Measurements from ENCODE around the gene ATRN.

Gene ATRN

GRCh38 chr20:3677733-3678132 lies 206.9 kb downstream of the ATRN start:
- no peak for TF ChIP-seq CTCF (IDR thresholded peaks at IDR 0.05; ENCODE audit: borderline replicate concordance, insufficient read depth, low read depth, low read length)
- H3K4me3 ChIP-seq (ENCODE audit: low read depth, low read length) = no peak overlapping the region

- no peak for TF ChIP-seq CTCF (IDR thresholded peaks at IDR 0.05; ENCODE audit: borderline replicate concordance, insufficient read depth, low read depth, low read length)
- H3K4me3 ChIP-seq (ENCODE audit: low read depth, low read length) = no peak overlapping the region
Measured at GRCh38 chr20:3678198-3678597, 207.4 kb downstream of the ATRN start.

GRCh38 chr20:3678856-3679720 lies 208.3 kb downstream of the ATRN start:
- no peak for TF ChIP-seq CTCF (IDR thresholded peaks at IDR 0.05; ENCODE audit: borderline replicate concordance, insufficient read depth, low read depth, low read length)
- no peak overlapping the region for H3K4me3 ChIP-seq (ENCODE audit: low read depth, low read length)

- H3K4me3 ChIP-seq (ENCODE audit: low read depth, low read length) = no peak overlapping the region
- no peak for TF ChIP-seq CTCF (IDR thresholded peaks at IDR 0.05; ENCODE audit: borderline replicate concordance, insufficient read depth, low read depth, low read length)
Measured at GRCh38 chr20:3679749-3680700, 209.2 kb downstream of the ATRN start.

- H3K4me3 ChIP-seq (ENCODE audit: low read depth, low read length) = no peak overlapping the region
- TF ChIP-seq CTCF (IDR thresholded peaks at IDR 0.05; ENCODE audit: borderline replicate concordance, insufficient read depth, low read depth, low read length) = no peak
Measured at GRCh38 chr20:3680701-3681351, 210.0 kb downstream of the ATRN start.

GRCh38 chr20:3681352-3681930 lies 210.6 kb downstream of the ATRN start:
- no peak for TF ChIP-seq CTCF (IDR thresholded peaks at IDR 0.05; ENCODE audit: borderline replicate concordance, insufficient read depth, low read depth, low read length)
- H3K4me3 ChIP-seq (ENCODE audit: low read depth, low read length) = no peak overlapping the region

Data from GM12875 (cell line).